K562 (cell line): Measurements from ENCODE around the gene PPIF. TPM values are rescaled to one million over a fixed set of nuclear protein-coding genes. Genes with fewer than 3 reads are reported as not detected.

ENCODE experiments used
- DPF2 ChIP-seq: fragments of 450-650 bp; IDR thresholded peaks from 2 replicates; pipeline ENCODE4 v1.6.1; 2016
- MTA3 ChIP-seq: fragments of 450-650 bp; formaldehyde crosslinking; IDR thresholded peaks from 2 replicates; pipeline ENCODE4 v1.6.1; 2017; ENCODE audit warnings: mild to moderate bottlenecking, borderline replicate concordance
- OTX1 ChIP-seq: fragments of 450-650 bp; formaldehyde crosslinking; IDR thresholded peaks from 2 replicates; pipeline ENCODE4 v1.4.0; 2022; ENCODE audit warnings: mild to moderate bottlenecking
- SIN3A ChIP-seq, 2 experiments: fragments of 150-350 bp in 1 of 2; IDR thresholded peaks; 2 replicates each; pipeline ENCODE4 v1.6.1; 2011 to 2016; ENCODE audit warnings: borderline replicate concordance in 2 of 2, low read depth in 2 of 2, low read length in 2 of 2, mild to moderate bottlenecking in 2 of 2, moderate library complexity in 2 of 2; ENCODE audit not compliant: control insufficient read depth in 1 of 2
- ZNF174 ChIP-seq: fragments of 250-450 bp; sonication (Bioruptor Pico); IDR thresholded peaks from 2 replicates; pipeline ENCODE4 v1.4.0; 2020; ENCODE audit warnings: mild to moderate bottlenecking
- ZNF263 ChIP-seq: sonication (generic); formaldehyde crosslinking; IDR thresholded peaks from 2 replicates; pipeline ENCODE4 v1.8.0; 2022; ENCODE audit warnings: mild to moderate bottlenecking, missing genetic modification reagents, borderline replicate concordance
- ZNF583 ChIP-seq: fragments of 250-450 bp; sonication (Bioruptor Pico); IDR thresholded peaks from 2 replicates; pipeline ENCODE4 v1.4.0; 2020
- polyA plus RNA-seq, 8 experiments: library from polyadenylated mRNA; depleted of rRNA in 4 of 8; stranded (reverse) in 5 of 8; unstranded in 3 of 8; fragments of >200 nt; fragmentation: Nextera tagmentation in 2 of 8; fragmentation: Illumina TruSeq in 1 of 8; extraction: Ambion mirVana in 2 of 8; extraction: Trizol in 1 of 8; gene quantifications; 2 replicates each; pipeline versions ENCODE4 v1.2.1 to v1.2.3, GENCODE V29; 2011 to 2014; ENCODE audit warnings: inconsistent platforms in 1 of 8, missing spikeins in 1 of 8
- total RNA-seq, 7 experiments: library from RNA; depleted of rRNA in 6 of 7; stranded (reverse); fragments of >200 nt in 6 of 7; fragmentation: Illumina TruSeq in 2 of 7; extraction: Trizol in 2 of 7; gene quantifications; 2 replicates each; pipeline versions ENCODE4 v1.2.1 to v1.2.3, GENCODE V29; 2011 to 2021; ENCODE audit warnings: low replicate concordance in 1 of 7
- TF ChIP-seq, protein P1 (sequence below), 2 experiments: fragments of 450-650 bp; IDR thresholded peaks; 2 replicates each; pipeline ENCODE4 v1.6.1; 2016; ENCODE audit warnings: mild to moderate bottlenecking in 2 of 2, borderline replicate concordance in 1 of 2, low read depth in 1 of 2, moderate library complexity in 1 of 2
- TF ChIP-seq, protein P2 (sequence below): fragments of 200-800 bp; sonication (Bioruptor generic); IDR thresholded peaks from 2 replicates; pipeline ENCODE4 v1.6.1; 2017; ENCODE audit warnings: missing genetic modification characterization, missing compliant biosample characterization
- TF ChIP-seq, protein P3 (sequence below), 2 experiments: fragments of 450-650 bp; conservative IDR thresholded peaks; 2 replicates each; pipeline ENCODE4 v1.6.1; 2017; ENCODE audit warnings: mild to moderate bottlenecking in 2 of 2, moderate library complexity in 2 of 2
- TF ChIP-seq, protein P4 (sequence below): fragments of 450-650 bp; IDR thresholded peaks from 2 replicates; pipeline ENCODE4 v1.6.1; 2016; ENCODE audit warnings: missing biosample characterization, missing genetic modification characterization

The PPIF gene
- total and polyA plus RNA-seq, 9 of the 15 experiments (the other 6 are each of a cell fraction or from before 2014, with no cell fraction given) = 40.9 to 287 (median 117) TPM

DNA sequence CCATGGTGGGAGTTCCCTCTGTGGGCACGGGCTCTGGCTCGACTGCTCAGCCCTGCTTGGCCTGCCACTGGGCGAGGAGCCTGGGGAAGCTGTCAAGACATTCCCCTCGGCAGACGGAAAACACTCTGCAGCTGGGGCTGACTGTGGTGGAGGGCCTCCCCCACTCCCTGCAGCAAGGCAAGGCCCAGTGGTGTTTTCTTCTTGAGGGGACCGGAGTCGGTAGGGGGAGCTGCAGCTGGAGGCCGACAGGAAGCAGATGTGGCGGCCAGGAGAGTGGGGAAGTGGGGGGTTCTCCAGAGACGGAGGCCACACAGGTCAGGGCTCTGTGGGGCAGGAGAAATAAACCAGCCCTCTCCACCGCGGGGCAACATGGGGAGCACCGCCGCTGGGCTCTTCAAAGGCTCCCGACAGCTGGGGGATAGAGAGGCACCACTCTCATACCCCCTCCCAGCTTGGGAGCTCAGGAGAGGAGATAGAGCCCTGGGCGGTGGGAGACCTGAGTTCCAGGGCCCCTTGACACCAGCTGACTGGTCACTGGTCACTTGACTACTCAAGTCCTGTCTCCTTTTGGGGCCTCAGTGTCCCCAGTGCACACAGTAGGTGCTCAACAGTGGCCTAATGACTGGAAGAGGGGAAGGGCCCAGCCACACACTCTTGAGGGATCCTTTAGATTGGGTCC lies 43.4 kb downstream of the PPIF start (continued):
- TF ChIP-seq, protein P1, sequence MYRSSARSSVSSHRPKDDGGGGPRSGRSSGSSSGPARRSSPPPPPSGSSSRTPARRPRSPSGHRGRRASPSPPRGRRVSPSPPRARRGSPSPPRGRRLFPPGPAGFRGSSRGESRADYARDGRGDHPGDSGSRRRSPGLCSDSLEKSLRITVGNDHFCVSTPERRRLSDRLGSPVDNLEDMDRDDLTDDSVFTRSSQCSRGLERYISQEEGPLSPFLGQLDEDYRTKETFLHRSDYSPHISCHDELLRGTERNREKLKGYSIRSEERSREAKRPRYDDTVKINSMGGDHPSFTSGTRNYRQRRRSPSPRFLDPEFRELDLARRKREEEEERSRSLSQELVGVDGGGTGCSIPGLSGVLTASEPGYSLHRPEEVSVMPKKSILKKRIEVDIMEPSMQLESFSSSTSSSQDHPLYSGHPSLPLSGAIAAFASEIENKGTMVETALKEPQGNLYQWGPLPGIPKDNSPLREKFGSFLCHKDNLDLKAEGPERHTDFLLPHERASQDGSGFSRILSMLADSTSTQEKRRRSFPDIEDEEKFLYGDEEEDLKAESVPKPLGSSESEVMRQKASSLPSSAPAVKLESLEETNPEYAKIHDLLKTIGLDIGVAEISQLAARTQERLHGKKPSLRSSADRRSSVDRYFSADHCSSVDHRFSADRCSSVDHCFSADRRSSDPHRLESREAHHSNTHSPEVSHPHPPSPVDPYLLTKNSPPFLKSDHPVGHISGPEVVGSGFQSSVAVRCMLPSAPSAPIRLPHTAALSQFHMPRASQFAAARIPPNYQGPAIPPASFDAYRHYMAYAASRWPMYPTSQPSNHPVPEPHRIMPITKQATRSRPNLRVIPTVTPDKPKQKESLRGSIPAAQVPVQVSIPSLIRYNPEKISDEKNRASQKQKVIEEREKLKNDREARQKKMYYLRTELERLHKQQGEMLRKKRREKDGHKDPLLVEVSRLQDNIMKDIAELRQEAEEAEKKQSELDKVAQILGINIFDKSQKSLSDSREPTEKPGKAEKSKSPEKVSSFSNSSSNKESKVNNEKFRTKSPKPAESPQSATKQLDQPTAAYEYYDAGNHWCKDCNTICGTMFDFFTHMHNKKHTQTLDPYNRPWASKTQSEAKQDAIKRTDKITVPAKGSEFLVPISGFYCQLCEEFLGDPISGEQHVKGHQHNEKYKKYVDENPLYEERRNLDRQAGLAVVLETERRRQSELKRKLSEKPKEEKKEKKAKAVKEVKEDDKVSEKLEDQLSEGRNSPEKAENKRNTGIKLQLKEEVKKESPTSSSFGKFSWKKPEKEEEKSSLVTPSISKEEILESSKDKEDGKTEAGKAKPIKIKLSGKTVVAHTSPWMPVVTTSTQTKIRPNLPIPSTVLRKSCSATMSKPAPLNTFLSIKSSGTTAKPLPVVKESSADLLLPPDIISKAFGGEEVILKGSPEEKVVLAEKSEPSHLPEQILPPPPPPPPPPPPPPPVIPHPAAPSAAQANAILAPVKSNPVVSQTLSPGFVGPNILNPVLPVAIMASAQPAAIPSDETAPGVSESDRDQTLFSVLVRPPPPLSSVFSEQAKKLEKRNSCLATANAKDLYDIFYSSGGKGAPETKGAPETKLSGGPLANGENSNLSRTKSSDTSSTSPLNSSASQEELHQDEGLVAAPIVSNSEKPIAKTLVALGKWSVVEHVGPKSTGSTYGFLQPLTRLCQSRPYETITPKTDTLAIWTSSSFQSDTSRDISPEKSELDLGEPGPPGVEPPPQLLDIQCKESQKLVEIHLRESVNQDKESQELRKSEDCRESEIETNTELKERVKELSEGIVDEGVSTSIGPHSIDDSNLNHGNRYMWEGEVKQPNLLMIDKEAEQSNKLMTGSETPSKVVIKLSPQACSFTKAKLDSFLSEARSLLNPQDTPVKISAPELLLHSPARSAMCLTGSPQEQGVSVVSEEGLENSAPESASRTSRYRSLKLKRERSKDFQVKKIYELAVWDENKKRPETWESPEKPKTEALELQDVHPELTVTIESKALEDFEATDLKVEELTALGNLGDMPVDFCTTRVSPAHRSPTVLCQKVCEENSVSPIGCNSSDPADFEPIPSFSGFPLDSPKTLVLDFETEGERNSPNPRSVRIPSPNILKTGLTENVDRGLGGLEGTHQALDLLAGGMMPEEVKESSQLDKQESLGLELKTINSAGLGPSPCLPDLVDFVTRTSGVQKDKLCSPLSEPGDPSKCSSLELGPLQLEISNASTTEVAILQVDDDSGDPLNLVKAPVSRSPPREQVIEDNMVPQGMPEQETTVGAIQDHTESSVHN (IDR thresholded peaks at IDR 0.05; ENCODE audit: borderline replicate concordance in 1 of 2, low read depth in 1 of 2) = no peak
- peak; percentile 31; the same call in 1 of the 2 replicates for TF ChIP-seq DPF2
- TF ChIP-seq ZNF263 (CRISPR knock-in tag) = peak; percentile 90
- peak in 1 of 2 experiments; percentile 27; a peak in 1 of 4 replicates for TF ChIP-seq SIN3A (IDR thresholded peaks at IDR 0.05; ENCODE audit: borderline replicate concordance in 2 of 2, control insufficient read depth in 1 of 2, low read depth in 2 of 2, low read length in 2 of 2)
- TF ChIP-seq ZNF174 (CRISPR knock-in tag) = no peak
- TF ChIP-seq OTX1 (CRISPR knock-in tag) = peak; percentile 65; the same call in 1 of the 2 replicates
- TF ChIP-seq, protein P2, sequence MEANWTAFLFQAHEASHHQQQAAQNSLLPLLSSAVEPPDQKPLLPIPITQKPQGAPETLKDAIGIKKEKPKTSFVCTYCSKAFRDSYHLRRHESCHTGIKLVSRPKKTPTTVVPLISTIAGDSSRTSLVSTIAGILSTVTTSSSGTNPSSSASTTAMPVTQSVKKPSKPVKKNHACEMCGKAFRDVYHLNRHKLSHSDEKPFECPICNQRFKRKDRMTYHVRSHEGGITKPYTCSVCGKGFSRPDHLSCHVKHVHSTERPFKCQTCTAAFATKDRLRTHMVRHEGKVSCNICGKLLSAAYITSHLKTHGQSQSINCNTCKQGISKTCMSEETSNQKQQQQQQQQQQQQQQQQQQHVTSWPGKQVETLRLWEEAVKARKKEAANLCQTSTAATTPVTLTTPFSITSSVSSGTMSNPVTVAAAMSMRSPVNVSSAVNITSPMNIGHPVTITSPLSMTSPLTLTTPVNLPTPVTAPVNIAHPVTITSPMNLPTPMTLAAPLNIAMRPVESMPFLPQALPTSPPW = peak; percentile 60; the same call in 1 of the 2 replicates
- TF ChIP-seq, protein P3, sequence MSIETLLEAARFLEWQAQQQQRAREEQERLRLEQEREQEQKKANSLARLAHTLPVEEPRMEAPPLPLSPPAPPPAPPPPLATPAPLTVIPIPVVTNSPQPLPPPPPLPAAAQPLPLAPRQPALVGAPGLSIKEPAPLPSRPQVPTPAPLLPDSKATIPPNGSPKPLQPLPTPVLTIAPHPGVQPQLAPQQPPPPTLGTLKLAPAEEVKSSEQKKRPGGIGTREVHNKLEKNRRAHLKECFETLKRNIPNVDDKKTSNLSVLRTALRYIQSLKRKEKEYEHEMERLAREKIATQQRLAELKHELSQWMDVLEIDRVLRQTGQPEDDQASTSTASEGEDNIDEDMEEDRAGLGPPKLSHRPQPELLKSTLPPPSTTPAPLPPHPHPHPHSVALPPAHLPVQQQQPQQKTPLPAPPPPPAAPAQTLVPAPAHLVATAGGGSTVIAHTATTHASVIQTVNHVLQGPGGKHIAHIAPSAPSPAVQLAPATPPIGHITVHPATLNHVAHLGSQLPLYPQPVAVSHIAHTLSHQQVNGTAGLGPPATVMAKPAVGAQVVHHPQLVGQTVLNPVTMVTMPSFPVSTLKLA (conservative IDR thresholded peaks at IDR 0.05) = 0 out of 4 replicates have a peak, but pooled peaks of 1 of the 2 experiments have one; percentile 43
- TF ChIP-seq, protein P4, sequence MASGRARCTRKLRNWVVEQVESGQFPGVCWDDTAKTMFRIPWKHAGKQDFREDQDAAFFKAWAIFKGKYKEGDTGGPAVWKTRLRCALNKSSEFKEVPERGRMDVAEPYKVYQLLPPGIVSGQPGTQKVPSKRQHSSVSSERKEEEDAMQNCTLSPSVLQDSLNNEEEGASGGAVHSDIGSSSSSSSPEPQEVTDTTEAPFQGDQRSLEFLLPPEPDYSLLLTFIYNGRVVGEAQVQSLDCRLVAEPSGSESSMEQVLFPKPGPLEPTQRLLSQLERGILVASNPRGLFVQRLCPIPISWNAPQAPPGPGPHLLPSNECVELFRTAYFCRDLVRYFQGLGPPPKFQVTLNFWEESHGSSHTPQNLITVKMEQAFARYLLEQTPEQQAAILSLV (tag) = 0 out of 2 replicates have a peak, but pooled peaks have one; percentile 3
- TF ChIP-seq MTA3 = peak; percentile 32; the same call in 1 of the 2 replicates
- peak; percentile 54; the same call in 1 of the 2 replicates for TF ChIP-seq ZNF583 (CRISPR knock-in tag)
